GM21447 (cell line): ENCODE measurements around the gene IL32.
"Not testable (repeated sequence)": the region's sequence is repeated elsewhere in the genome, so short reads cannot be mapped to it uniquely, and the experiment has no call there.

Source experiments
- ATAC-seq: cut with Tn5 transposase; IDR thresholded peaks from one replicate; pipeline ENCODE4 v1.9.1; 2021; ENCODE audit not compliant: unreplicated experiment

The IL32 gene

DNA sequence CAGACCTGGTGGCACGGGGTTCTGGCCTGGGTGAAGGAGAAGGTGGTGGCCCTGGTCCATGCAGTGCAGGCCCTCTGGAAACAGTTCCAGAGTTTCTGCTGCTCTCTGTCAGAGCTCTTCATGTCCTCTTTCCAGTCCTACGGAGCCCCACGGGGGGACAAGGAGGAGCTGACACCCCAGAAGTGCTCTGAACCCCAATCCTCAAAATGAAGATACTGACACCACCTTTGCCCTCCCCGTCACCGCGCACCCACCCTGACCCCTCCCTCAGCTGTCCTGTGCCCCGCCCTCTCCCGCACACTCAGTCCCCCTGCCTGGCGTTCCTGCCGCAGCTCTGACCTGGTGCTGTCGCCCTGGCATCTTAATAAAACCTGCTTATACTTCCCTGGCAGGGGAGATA, 3.7 kb downstream of the IL32 start:
- not testable (repeated sequence) for ATAC-seq

DNA sequence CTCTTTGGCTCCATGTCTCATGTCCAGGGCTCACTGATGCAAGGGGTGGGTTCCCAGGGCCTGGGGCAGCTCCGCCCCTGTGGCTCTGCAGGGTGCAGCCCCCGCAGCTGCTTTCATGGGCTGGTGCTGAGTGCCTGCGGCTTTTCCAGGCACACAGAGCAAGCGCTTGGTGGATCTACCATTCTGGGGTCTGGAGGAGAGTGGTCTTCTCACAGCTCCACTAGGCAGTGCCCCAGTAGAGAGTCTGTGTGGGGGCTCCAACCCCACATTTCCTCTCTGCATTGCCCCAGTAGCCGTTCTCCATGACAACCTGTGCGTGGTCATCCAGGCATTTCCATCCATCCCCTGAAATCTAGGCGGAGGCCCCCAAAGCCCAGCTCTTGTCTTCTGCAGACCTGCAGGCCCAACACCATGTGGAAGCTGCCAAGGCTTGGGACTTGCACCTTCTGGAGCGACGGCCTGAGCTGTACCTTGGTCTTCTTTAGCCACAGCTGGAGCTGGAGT, 5.2 kb downstream of the IL32 start:
- ATAC-seq, result no peak

GRCh38 chr16:3071655-3072054, 6.2 kb downstream of the IL32 start:
- no peak for ATAC-seq

GRCh38 chr16:3072148-3072547, 6.7 kb downstream of the IL32 start:
- not testable (repeated sequence) for ATAC-seq

DNA sequence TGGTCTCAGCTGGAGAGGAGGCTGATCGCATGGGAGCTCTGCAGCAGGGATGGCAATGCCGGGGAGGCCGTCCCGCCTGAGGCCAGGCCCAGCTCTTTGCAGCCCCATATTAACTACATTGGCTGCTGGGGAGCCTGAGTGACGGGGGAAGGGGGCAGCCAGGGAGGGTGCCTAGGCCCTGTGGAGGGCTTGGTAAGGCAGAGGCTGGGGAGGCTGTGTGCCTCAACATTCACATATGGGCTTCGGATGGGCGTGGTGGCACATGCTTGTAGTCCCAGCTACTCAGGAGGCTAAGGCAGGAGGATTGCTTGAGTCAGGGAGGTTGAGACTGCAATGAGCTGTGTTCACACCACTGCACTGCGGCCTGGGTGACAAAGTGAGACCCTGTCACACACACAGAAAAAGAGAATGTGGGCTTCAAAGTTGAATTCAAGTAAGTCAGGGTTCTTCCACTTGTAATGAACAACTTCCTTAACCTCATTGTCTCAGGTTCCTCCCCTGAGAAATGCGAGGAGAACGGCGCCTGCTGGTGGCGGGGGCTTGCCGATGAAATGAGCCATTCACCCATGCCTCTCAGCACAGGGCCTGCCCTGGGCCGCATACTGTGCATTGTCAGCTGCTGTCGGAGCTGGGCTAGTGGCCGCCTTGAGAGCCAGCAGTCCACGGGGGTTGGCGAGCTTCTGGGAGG, 7.3 kb downstream of the IL32 start:
- not testable (repeated sequence) for ATAC-seq

DNA sequence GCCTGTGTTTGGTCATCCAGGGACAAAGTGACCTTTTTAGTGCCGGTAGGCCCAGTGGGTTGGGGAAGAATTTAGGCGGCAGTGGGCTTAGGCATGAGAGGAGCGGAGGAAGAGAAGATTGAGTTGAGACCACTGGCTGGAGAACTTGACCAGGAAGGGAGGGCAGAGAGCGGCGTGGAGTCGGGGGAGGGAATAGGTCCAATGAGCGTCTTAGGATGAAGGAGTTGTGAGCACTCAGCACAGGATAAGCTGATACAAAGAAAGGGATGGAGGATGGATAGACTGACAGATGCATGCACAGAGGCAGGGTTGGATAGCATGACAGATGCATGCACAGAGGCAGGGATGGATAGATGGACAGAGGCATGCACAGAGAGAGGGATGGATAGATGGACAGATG, 8.0 kb downstream of the IL32 start:
- ATAC-seq, result no peak

GRCh38 chr16:3074860-3075522, 9.6 kb downstream of the IL32 start:
- ATAC-seq, result peak; percentile 81

DNA sequence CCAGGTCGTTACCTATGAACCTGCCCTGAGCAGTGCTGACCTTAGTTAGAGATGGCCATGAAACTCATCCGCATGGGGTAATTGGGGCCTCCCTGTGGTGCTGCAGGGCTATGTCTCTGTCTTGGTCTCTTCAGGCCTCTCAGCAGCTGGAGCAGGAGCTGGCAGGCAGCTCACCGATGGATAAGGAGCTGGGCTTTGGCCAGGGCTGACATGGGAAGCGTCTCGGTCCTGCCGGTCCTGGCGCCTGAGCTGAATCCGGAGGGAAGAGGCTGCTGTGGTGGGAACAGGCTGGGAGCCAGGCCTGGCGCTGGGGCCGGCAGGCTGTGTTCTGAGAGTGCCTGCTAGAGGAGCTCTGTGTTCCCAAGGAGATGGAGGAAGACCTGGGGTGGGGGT, 10.1 kb downstream of the IL32 start:
- no peak for ATAC-seq

GRCh38 chr16:3075946-3076345, 10.5 kb downstream of the IL32 start:
- not testable (repeated sequence) for ATAC-seq

DNA sequence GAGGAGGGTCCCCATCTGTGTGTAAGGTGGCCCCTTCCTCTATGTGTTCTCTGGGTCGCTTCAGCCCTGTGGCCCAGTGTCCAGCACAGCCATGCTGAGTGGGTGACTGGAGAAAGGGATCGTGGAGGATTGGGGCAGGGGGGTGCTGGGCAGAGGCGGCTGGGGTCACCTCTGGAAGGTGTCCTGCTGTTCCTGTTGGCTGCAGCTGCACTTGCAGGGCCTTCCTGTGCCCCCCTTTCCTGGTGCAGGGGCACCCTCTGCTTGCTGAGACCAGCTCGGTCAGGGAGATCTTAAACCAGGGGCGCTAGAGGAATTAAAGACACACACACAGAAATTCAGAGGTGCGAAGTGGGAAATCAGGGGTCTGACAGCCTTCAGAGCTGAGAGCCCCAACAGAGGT, 11.1 kb downstream of the IL32 start:
- no peak for ATAC-seq

DNA sequence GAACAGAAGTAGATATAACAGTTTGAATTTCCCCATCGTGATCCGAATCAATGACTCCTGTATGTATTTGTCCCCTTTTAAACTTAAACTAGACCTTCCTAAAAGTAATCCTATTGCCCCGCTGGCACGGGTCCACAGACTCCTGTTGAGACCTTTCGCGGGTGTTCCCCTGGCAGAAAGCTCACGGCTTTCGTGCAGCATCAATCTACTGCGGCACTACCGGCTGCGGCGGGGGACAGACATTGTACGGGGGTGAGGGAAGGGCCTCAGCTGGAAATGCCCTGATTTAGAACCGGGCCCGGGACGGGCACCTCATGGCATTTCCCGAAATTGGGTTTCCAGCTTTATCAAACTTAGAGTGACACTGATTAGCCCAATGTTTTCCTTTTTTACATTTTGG, 14.6 kb downstream of the IL32 start:
- ATAC-seq, result no peak

DNA sequence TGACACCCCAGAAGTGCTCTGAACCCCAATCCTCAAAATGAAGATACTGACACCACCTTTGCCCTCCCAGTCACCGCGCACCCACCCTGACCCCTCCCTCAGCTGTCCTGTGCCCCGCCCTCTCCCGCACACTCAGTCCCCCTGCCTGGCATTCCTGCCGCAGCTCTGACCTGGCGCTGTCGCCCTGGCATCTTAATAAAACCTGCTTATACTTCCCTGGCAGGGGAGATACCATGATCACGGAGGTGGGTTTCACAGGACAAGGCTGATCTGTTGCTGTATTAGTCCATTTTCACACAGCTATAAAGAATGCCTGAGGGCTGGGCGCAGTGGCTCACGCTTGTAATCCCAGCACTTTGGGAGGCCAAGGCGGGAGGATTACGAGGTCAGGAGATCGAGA, 16.5 kb downstream of the IL32 start:
- ATAC-seq, result not testable (repeated sequence)

DNA sequence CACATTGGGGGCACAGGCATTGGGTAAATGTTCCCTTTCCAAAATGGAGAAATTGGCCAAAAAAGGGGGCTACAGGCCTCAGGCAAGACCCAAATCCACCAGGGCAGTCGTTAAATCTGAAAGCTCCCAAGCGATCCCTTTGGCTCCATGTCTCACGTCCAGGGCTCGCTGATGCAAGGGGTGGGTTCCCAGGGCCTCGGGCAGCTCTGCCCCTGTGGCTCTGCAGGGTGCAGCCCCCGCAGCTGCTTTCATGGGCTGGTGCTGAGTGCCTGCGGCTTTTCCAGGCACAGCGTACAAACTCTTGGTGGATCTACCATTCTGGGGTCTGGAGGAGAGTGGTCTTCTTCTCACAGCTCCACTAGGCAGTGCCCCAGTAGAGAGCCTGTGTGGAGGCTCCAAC, 18.0 kb downstream of the IL32 start:
- ATAC-seq, result not testable (repeated sequence)

GRCh38 chr16:3084491-3084890, 19.1 kb downstream of the IL32 start:
- ATAC-seq, result no peak

DNA sequence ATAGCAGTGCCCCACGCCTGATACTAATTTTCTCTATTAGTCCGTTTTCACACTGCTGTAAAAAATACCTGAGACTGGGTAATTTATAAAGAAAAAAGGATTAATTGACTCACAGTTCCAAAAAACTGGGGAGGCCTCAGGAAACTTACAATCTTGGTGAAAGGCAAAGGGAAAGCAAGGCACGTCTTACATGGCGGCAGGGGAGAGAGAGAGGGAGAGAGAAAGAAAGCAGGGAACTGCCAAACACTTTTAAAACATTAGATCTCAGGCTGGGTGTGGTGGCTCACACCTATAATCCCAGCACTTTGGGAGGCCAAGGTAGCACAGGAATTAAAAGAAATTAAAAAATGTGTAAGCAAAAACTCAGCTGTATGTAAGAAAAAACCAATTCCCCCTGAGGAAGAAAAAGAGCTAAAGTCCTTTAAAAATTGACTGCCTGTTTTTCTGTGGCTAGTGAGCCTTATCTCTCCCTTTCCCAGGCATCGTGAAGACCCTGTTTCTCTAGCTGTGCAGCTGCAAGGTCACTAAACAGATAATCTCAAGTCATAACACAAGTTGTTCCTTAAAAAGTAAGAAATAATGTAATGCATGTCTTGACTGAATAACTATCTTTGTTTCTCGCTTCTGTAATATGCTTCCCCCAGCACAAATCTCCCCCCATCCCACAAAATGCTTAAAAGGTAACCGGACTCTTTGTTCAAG, 19.7 kb downstream of the IL32 start:
- ATAC-seq, result no peak

- ATAC-seq, result no peak
Measured at GRCh38 chr16:3085868-3086595, 20.6 kb downstream of the IL32 start.

GRCh38 chr16:3086596-3087242, 21.3 kb downstream of the IL32 start:
- ATAC-seq, result no peak

DNA sequence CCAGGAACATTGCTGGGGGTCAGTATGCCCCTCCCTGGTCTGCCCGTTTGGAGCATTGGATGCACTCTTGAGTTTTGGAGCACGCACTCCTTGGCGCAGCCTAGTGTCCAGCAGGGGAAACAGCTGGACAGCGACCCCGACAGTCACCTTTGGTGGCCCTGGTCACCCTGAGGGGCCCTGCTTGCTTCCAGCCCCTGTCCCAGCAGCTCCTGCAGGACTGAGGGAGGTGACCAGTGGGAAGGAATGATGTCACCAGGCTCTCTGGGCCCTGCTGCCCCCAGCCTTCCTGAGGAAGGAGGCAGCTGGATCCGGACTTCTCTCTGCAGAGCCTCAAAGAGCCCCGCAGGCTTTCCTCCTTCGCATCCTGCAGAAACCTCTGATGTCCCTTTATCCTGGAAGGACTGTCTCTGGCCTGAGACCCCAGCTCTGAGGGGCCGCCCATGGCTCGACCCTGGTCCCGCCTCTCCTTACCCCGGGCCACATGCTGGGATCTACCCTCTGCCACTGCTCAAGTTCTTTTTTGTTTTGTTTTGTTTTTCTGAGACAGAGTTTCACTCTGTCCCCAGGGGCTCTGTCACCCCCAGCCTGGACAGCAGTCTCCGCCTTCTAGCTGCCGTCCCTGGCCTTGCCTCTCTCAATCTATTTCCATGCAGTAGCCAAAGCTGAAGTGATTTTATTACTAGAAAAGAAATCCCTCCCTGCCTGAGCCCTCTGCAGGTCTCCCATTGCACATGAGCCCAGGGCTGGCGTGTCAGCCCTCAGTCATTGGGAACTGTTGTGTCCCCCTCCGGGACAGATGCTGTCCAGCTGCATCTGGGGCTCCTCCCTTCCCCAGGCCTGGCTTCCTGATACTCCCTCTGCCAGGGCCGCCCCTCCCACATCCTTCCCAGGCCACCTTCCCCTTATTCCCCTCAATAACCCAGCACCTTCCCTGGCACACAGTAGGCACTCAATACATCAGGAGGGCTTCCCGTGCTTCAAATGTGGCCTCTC, 22.1 kb downstream of the IL32 start:
- no peak for ATAC-seq

- ATAC-seq, result no peak
Measured at GRCh38 chr16:3088450-3088849, 23.0 kb downstream of the IL32 start.
